Right lobe of liver (tissue), 4 donors: ENCODE results near the gene PPP2R3C.

Experiments
- CTCF ChIP-seq, 4 donors: fragments of 200-600 bp in 3 of 4; fragments of 450-650 bp in 1 of 4; IDR thresholded peaks; one replicate each; pipeline versions ENCODE4 v1.5.1 to v1.8.0; 2016 to 2022; ENCODE audit warnings: antibody characterized with exemption in 4 of 4, mild to moderate bottlenecking in 2 of 4
- POLR2A ChIP-seq: fragments of 450-650 bp; IDR thresholded peaks from one replicate; pipeline ENCODE4 v1.6.1; 2017; ENCODE audit warnings: antibody characterized with exemption, mild to moderate bottlenecking
- donor health status: DM: no; HTN: no; CAD: no.
- donor health status: DM: no; HTN: no; CAD: no.
- donor health status: DM: no; HTN: yes; CAD: no.

- no peak for TF ChIP-seq CTCF (IDR thresholded peaks at IDR 0.05)
- no peak for TF ChIP-seq POLR2A
Observed at GRCh38 chr14:35043046-35043445, 78.7 kb downstream of the PPP2R3C start.
